Smooth muscle cell (in vitro differentiated cells): ENCODE results near the gene NRXN3. TPM values are rescaled to one million over a fixed set of nuclear protein-coding genes. Genes with fewer than 3 reads are reported as not detected.
A peak's percentile ranks its signal among the peaks of the same experiment; 100 is the strongest.

Experiments used
- DNase-seq: peaks from one replicate; lab custom pipeline; 2025; ENCODE audit not compliant: unreplicated experiment; lab: John Stamatoyannopoulos, UW
- H2AFZ ChIP-seq: fragments of 200-600 bp; sonication (generic); 2 replicates; pipeline ENCODE4 v1.6.0; 2016; ENCODE audit warnings: antibody characterized with exemption, low read depth, mild to moderate bottlenecking
- H3F3A ChIP-seq: fragments of 200-600 bp; sonication (generic); 2 replicates; pipeline ENCODE4 v1.6.0; 2017; ENCODE audit warnings: antibody characterized with exemption, low read depth
- H3K27ac ChIP-seq: fragments of 200-600 bp; sonication (generic); 2 replicates; pipeline ENCODE4 v1.5.1; 2016; ENCODE audit warnings: low read depth, mild to moderate bottlenecking
- H3K27me3 ChIP-seq: fragments of 200-600 bp; sonication (generic); 2 replicates; pipeline ENCODE4 v1.6.1; 2016; ENCODE audit warnings: low read depth, mild to moderate bottlenecking
- H3K36me3 ChIP-seq: fragments of 200-600 bp; sonication (generic); 2 replicates; pipeline ENCODE4 v1.5.1; 2016; ENCODE audit warnings: low read depth
- H3K4me1 ChIP-seq: fragments of 200-600 bp; sonication (generic); 2 replicates; pipeline ENCODE4 v1.5.1; 2016; ENCODE audit warnings: low read depth
- H3K4me2 ChIP-seq: fragments of 200-600 bp; sonication (generic); 2 replicates; pipeline ENCODE4 v1.6.0; 2016; ENCODE audit warnings: mild to moderate bottlenecking
- H3K4me3 ChIP-seq: fragments of 200-600 bp; sonication (generic); 2 replicates; pipeline ENCODE4 v1.5.1; 2016; ENCODE audit warnings: mild to moderate bottlenecking
- H3K79me2 ChIP-seq: fragments of 200-600 bp; sonication (generic); 2 replicates; pipeline ENCODE4 v1.6.0; 2016; ENCODE audit warnings: low read depth, mild to moderate bottlenecking
- H3K9ac ChIP-seq: fragments of 200-600 bp; sonication (generic); 2 replicates; pipeline ENCODE4 v1.6.0; 2016; ENCODE audit warnings: low read depth
- H3K9me3 ChIP-seq: fragments of 200-600 bp; sonication (generic); replicated peaks from 2 replicates; pipeline ENCODE4 v1.5.1; 2016; ENCODE audit warnings: low read depth
- H4K20me1 ChIP-seq: fragments of 200-600 bp; sonication (generic); 2 replicates; pipeline ENCODE4 v1.6.0; 2016; ENCODE audit warnings: low read depth
- WGBS: methylation state at CpG from one replicate; pipeline ENCODE4 v1.1.7; 2016; ENCODE audit warnings: low lambda C conversion rate; 5-methylcytosine and 5-hydroxymethylcytosine counted together
- polyA plus RNA-seq: library from polyadenylated mRNA; unstranded; fragments of >200 nt; fragmentation: Nextera tagmentation; extraction: Ambion mirVana; gene quantifications from 2 replicates; pipeline ENCODE4 v1.2.1, GENCODE V29; 2016
- total RNA-seq: library from RNA; depleted of rRNA; stranded (reverse); fragments of >200 nt; gene quantifications from 2 replicates; pipeline ENCODE4 v1.2.3, GENCODE V29; 2014
- TF ChIP-seq, protein P1 (sequence below): fragments of 200-600 bp; sonication (generic); IDR thresholded peaks from 2 replicates; pipeline ENCODE4 v1.5.1; 2017; ENCODE audit warnings: borderline replicate concordance, mild to moderate bottlenecking, antibody characterized with exemption; ENCODE audit not compliant: insufficient read depth, poor library complexity, severe bottlenecking

The NRXN3 gene
- total and polyA plus RNA-seq, 2 experiments from 2014 or later: 1.2 to 7.0 TPM

GRCh38 chr14:78834766-78835451 is 664.7 kb downstream of the NRXN3 start:
- TF ChIP-seq, protein P1, sequence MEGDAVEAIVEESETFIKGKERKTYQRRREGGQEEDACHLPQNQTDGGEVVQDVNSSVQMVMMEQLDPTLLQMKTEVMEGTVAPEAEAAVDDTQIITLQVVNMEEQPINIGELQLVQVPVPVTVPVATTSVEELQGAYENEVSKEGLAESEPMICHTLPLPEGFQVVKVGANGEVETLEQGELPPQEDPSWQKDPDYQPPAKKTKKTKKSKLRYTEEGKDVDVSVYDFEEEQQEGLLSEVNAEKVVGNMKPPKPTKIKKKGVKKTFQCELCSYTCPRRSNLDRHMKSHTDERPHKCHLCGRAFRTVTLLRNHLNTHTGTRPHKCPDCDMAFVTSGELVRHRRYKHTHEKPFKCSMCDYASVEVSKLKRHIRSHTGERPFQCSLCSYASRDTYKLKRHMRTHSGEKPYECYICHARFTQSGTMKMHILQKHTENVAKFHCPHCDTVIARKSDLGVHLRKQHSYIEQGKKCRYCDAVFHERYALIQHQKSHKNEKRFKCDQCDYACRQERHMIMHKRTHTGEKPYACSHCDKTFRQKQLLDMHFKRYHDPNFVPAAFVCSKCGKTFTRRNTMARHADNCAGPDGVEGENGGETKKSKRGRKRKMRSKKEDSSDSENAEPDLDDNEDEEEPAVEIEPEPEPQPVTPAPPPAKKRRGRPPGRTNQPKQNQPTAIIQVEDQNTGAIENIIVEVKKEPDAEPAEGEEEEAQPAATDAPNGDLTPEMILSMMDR: no peak
- Histone ChIP-seq H3K9ac (no peak overlapping the region), H4K20me1 (no peaks in the 10 kb centered on the region), H3K36me3 (no peaks in the 10 kb centered on the region), H3K4me3 (no peak overlapping the region), H3K4me1 (no peaks in the 10 kb centered on the region), H3K9me3 (no peaks in the 10 kb centered on the region), H3K79me2 (no peaks in the 10 kb centered on the region), H3K4me2 (no peak overlapping the region), H3K27ac (no peak overlapping the region), H3K27me3 (peaks cover 29% of the 10 kb centered on the region), H2AFZ (no peak overlapping the region), H3F3A (no peaks in the 10 kb centered on the region)
- DNase-seq: no peak
- 47% methylated on average over 12 of the region's 12 CpGs for WGBS

DNA sequence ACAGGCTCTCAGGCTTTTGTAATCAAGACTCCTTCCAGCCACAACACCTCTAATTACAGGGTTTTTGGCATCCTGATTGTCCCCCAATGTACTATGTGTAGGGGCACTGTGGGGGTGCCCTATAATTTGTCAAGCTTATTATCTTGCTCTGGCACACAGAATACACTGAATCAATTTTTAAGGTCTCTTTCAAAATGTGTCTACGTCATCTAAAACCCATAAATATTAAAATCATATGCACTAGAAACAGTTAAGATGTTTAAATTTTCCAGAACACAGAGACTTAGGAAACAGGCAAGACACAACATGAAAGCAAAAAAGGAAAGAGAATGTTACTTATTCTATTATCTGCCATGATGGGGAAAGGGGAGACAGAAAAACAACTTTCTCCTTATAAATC is 665.7 kb downstream of the NRXN3 start:
- Histone ChIP-seq H3K27ac (no peak overlapping the region), H3K79me2 (no peaks in the 10 kb centered on the region), H3K27me3 (peaks cover 29% of the 10 kb centered on the region), H2AFZ (no peak overlapping the region), H3K4me2 (no peak overlapping the region), H3K9me3 (no peaks in the 10 kb centered on the region), H3K36me3 (no peaks in the 10 kb centered on the region), H3F3A (no peaks in the 10 kb centered on the region), H3K4me1 (no peaks in the 10 kb centered on the region), H3K4me3 (no peak overlapping the region), H4K20me1 (no peaks in the 10 kb centered on the region), H3K9ac (no peak overlapping the region)
- 77% methylated on average over 1 of the region's 1 CpG for WGBS
- DNase-seq: no peak
- TF ChIP-seq, protein P1: no peak

- TF ChIP-seq, protein P1: peak; percentile 51
- no peak for DNase-seq
- H2AFZ ChIP-seq: no peak overlapping the region
These were observed 666.6 kb downstream of the NRXN3 start for GRCh38 chr14:78836777-78837176.

GRCh38 chr14:78838959-78839358 is 668.8 kb downstream of the NRXN3 start:
- H3K27ac ChIP-seq: no peak overlapping the region
- no peaks in the 10 kb centered on the region for H3K79me2 ChIP-seq
- WGBS: 85% methylated on average over 2 of the region's 2 CpGs
- no peaks in the 10 kb centered on the region for H3F3A ChIP-seq
- H3K36me3 ChIP-seq: no peaks in the 10 kb centered on the region
- no peaks in the 10 kb centered on the region for H3K9me3 ChIP-seq
- TF ChIP-seq, protein P1: no peak
- H3K27me3 ChIP-seq: peaks cover 21% of the 10 kb centered on the region
- DNase-seq: no peak
- no peak overlapping the region for H3K9ac ChIP-seq
- H3K4me1 ChIP-seq: no peaks in the 10 kb centered on the region
- no peaks in the 10 kb centered on the region for H4K20me1 ChIP-seq
- no peak overlapping the region for H2AFZ ChIP-seq
- H3K4me3 ChIP-seq: no peak overlapping the region
- H3K4me2 ChIP-seq: no peak overlapping the region

More at GRCh38 chr14:78836777-78837176, 666.6 kb downstream of the NRXN3 start:
- H3K36me3 ChIP-seq: no peaks in the 10 kb centered on the region
- no peak overlapping the region for H3K4me3 ChIP-seq
- no peak overlapping the region for H3K27ac ChIP-seq
- H3K27me3 ChIP-seq: peaks cover 29% of the 10 kb centered on the region
- H3K4me2 ChIP-seq: no peak overlapping the region
- 15% methylated on average over 4 of the region's 4 CpGs for WGBS
- H3K79me2 ChIP-seq: no peaks in the 10 kb centered on the region
- H4K20me1 ChIP-seq: no peaks in the 10 kb centered on the region
- no peaks in the 10 kb centered on the region for H3K4me1 ChIP-seq
- H3K9ac ChIP-seq: no peak overlapping the region
- H3F3A ChIP-seq: no peaks in the 10 kb centered on the region
- H3K9me3 ChIP-seq: no peaks in the 10 kb centered on the region
